Activated CD4-positive, alpha-beta T cell treated with anti-CD3 and anti-CD28 coated beads, Interleukin-2, Interleukin-6, amounts not matched to agents 100 ng/mL and 50 ng/mL, durations not matched to agents 16 hours and 8 hours (primary cell): ENCODE results near the gene SMIM31.

ENCODE experiments used
- DNase-seq: peaks from one replicate; pipeline ENCODE4 v3.0.0-alpha.2; 2020

The SMIM31 gene

DNA sequence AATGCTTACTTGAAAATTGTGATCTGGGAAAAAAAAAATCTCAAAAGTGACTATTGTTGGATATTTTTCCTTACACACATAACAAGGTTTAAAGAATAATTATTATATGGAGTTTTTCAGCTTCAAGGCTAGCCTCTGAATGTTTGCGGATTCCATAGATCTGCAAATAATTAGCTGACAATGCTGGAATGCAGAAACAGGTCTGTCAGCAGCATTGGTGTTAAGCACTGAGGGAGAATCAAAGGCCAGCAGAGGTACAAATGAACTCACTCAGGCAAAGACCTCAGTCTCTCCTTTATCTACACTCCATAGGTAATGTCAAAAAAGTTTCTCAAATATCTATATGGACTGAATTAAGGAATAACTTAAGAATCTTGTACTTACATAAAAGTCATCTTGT, 35.1 kb downstream of the SMIM31 start:
- no peak for DNase-seq

DNA sequence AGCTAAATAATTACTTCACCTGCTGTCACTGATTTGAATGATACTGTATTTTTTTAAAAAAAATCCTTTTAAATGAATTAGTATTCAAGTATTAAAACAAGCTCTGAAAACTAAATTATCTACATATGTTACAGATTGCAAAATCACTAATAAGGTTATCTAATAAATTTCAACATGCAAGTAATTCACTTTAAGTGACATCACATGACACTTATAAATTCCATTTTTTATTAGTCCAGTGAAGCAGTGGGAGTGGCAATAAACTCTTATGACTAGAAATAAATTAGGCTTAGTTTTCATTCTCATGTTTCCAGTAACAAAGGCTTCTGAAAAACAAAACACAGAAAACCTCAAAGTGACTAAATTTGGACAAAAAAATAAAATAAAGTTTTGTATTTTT, 36.3 kb downstream of the SMIM31 start:
- DNase-seq: no peak

DNA sequence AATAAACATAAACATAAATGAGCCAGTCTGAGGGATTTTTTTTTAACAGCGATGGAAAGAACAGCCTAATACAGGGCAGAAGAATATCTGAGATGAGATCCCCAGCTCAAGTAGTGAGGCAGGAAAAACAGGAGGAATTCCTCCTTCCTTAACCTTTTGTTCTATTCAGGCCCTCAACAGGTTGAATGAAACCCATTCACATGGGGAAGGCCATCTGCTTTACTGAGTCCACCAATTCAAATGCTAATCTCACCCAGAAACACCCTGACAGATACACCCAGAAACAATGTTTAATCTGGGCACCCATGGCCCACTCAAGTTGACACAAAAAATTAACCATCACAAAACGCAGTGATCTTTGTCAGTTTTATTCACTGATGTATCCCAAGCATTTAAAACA, 45.5 kb downstream of the SMIM31 start:
- DNase-seq: no peak

DNA sequence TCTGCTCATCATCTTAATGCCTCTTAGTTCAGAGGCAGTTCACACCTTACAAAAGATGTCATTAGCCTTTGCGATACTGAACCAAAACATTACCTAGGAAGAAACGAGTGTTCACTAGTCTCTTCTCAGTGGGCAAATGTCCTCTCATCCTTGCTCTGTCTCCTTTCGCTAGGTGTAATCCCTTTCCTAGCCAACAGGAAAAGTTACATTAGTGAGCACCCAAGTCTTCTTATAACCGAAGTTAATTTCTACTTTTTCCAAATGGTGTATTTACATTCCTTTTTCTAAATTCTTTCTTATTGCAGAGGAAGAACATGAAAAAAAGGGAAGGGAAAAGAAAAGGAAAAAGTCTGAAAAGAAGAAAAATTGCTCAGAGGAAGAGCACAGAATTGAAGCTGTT, 46.9 kb downstream of the SMIM31 start:
- no peak for DNase-seq

DNA sequence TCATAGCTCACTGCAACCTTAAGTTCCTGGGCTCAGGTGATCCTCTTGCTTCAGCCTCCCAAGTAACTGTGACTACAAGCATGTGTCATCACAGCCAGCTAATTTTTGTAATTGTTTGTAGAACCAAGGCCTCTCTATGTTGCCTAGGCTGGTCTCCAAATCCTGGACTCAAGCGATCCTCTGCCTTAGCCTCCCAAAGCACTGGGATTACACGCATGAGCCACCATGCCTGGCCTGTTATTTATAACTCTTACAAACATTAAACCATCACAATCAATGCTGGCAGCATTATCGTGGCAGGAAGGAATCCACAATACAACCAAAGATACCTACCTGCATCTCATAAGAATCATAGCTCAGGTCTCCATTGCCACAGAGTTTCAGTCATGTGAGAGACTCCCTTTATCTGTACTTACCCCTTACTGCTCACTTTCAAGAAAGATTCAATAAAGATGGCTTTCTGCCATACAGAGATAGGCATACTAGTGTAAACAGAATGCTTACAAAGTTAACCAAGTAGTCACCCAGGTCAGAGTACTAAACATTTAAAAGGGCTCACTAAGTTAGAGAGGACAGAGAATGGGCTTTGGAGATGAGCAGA, 48.5 kb downstream of the SMIM31 start:
- DNase-seq: no peak

DNA sequence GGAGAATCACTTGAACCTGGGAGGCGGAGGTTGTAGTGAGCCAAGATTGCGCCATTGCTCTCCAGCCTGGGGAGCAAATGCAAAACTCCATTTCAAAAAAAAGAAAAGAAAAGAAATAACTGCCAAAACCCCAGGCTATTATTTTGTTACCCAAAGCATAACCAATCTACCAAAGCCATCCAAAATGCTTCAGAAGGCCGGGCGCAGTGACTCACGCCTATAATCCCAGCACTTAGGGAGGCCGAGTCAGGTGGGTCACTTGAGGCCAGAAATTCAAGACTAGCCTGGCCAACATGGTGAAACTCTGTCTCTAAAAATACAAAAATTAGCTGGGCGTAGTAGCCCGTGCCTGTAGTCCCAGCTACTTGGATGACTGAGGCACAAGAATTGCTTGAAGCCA, 49.8 kb downstream of the SMIM31 start:
- no peak for DNase-seq

DNA sequence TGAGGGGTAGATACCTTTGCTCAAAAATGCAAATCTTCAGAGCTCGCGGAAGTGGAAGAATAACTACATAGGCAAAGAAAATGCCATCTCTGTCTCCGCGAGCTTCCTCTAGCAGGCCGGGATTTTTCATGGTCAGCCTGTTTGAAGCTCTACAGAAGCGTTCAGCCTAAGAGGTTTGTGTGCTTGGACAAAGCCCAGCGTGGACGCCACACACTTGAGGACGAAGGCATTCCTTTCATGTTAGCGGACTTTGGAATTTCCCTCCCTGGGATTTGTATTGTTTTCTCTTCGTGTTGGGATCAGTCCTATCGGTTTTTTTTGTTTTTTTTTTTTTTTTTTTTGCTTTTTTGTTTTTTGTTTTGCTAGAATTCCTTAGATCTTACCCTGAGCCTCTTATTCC, 53.7 kb downstream of the SMIM31 start:
- DNase-seq: no peak

DNA sequence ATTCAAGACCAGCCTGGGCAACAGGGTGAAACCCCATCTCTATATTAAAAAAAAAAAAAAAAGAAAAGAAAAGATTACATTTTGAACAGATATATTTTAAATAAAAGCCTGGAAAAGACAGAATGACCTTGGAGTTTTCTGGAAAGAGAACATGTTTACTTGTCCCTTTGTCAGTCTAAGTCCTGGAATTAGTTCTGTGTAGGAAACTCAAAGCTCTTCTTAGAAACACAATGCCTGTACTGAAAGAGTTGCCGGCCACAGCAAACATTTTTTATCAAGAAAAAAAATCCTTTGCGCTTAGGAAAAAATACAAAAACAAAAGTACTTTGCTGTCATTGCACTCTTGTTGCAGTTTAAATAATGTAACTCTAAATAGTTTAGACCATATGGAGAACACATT, 59.6 kb downstream of the SMIM31 start:
- DNase-seq: no peak

DNA sequence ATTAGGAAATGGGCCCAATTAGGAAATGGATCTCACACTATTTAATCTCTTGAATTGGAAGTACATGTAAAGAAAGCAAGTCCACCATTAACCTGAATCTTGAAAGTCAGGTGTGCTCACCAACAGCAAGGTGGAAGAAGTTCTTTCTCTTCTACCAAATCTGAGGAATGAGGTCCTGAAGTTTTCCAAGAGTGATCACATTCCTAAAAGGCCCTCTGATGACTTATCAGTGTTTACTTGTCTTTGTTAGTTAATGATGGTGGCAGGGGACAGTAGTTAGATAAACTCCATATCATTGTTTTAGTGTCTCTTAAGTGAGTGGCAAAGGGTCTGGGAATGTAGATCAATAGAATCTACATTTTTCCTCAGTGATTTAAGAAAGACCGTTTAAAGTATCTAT, 61.8 kb downstream of the SMIM31 start:
- DNase-seq: no peak

DNA sequence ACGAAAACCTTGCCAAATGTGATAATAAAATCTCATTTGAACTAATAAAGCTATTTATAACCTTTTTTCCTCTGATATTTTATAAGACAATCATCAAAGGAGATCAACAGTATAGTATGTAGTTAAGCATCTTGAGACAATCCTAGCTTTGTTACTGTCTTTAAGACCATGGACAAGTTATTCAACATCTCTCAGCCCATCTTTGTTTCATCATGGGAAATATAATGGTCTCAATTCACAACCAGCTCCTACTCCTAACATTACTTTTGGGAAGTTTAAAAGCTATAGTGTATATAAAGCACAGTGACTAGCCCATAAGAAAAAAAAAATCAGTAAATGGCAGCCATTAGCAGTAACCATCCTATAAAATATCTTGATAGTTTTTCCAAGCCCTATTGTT, 65.4 kb downstream of the SMIM31 start:
- no peak for DNase-seq

DNA sequence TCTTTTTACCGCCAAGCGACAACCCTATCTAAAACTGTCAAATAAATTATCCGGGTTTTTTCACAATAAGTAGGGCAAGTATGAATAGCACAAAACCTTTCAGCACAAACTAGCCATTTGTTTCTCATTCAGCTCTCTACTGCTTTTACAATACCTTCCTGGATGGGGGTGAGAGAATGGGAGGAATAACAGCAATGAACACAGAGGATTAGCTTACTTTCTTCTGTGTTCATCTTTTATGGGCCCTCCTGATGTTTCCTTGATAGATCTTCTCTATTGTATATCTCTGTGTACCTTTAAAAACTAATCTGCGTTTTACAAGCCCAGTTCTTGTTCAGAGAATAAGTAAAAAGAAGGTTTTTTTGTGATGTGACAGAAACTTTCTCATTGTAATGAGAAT, 67.8 kb downstream of the SMIM31 start:
- no peak for DNase-seq

DNA sequence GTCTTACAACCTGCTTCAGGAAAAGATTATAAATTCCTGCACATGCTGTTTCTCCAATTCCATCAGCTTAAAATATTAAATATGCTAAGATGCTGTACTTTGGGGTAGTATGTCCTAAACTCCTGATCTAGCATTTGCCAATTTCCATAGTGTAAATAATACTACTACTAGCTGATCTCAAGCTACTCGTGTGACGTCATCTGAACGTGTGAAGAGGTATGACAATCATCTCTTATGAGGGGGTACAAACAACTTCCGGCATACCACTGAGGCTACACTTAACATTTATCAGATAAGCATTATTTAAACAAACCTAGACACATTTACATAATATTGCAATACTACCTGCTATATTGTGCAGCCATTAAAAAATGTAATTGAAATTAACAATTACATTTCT, 70.7 kb downstream of the SMIM31 start:
- DNase-seq: no peak

DNA sequence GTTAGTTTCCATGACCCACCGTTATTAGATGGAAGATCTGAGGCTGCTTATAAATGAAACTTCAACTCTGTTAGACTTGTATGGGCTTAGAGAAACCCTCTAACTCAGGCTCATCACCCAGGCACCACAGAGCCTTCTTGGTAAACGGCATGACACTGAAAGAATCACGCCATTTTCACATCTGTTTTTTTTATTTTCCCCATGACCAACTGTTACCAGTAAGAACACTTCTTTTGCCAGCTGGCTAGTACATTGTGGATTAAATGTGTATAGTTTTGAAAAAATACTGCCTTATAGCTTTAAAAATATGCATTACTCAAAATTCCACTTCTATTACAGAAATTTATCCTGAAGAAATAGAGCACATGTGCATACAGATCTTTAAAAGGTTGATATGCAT, 75.0 kb downstream of the SMIM31 start:
- no peak for DNase-seq

DNA sequence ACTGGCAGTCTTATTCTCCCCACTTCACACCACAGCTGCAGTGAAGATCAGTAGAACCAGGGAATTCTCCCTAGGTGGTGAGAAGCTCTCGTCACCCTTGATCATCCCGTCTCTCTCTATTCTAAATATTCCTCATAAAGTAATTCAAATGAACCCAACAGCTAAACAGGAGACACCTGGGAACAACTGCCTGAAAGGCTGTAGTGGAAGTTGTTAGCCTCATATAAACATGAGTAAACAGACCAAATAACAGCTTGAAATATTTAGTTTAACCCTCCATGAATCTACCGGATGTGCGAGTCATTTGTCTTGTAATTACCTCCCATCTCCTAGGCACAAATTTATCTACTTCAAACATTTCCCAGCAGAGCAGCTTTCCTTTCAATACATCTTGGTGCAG, 92.6 kb downstream of the SMIM31 start:
- no peak for DNase-seq

DNA sequence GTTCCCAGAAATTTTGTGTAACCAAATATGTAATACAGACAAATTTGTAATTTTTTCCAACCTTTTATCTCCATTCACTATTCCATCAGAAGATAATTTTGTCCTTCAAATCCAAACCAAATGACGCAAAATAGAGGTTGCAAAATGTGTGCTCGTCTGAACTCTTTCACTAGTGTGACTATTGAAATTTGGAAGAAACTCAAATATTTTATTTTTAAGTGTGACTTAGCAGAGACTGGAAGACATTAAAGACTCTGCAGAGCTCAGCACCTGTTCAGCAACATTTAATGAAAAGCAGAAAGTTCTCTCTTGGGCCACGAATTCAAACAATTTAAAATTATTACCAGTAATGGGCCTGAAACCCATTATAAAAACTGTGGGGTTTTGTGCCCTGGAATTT, 93.1 kb downstream of the SMIM31 start:
- no peak for DNase-seq

DNA sequence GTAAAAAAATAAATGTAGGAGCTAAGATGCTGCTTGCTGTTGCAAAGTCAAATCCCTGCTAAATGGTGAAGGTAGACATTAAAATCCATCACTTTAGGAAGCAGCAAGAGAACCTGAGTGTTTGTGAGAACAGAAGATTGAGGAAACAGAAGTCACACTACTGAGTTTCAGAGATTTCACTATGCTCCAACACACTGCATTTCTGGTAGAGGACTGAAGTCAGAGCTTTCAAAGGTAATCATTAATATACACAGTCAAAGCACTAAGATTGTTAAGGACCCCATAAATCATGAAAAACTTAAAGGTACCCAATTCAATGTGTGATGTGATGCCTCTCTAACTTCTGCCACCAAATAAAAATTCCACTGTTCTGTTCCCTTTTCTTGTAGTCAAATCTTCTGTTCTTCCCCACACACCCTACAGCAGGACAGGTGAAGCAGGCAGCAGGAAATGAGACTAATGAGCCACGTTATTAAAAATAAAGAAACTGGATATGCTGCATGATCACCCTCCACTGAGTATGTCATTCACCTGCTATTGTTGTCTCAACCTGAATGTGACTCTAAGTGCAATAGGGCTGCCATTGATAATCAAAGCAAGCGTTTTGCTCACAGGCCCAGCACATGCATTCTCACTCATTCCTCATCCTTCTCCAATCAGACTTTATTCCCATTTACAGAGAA, 94.2 kb downstream of the SMIM31 start:
- no peak for DNase-seq
